ENCODE measurements around the gene ASMT. TPM values are rescaled to one million over a fixed set of nuclear protein-coding genes. Genes with fewer than 3 reads are reported as not detected.

Gene ASMT
- total RNA-seq, 1 experiment from 2014 or later: not detected

- ATAC-seq: no peak
- Histone ChIP-seq H3K79me2 (ENCODE audit: insufficient read depth, low read length) (no peaks in the 10 kb centered on the region), H3K9me2 (ENCODE audit: insufficient read depth) (no peaks in the 10 kb centered on the region), H3K36me3 (ENCODE audit: control insufficient read depth in 1 of 2, insufficient read depth in 2 of 2, low read length in 2 of 2) (no peaks in the 10 kb centered on the region), H3K9me3 (ENCODE audit: control insufficient read depth in 1 of 2, insufficient read depth in 1 of 2, low read depth in 1 of 2, low read length in 2 of 2) (no peaks in the 10 kb centered on the region), H3K27ac (ENCODE audit: low read depth, low read length) (no peak overlapping the region), H3K9ac (ENCODE audit: low read length) (no peak overlapping the region), H2AFZ (ENCODE audit: low read depth, low read length, poor library complexity, severe bottlenecking) (no peak overlapping the region), H3K4me1 (ENCODE audit: control insufficient read depth in 1 of 2, insufficient read depth in 2 of 2, low read length in 2 of 2) (no peaks in the 10 kb centered on the region), H3K27me3 (ENCODE audit: insufficient read depth, low read length) (no peaks in the 10 kb centered on the region), H3K4me2 (ENCODE audit: low read length) (no peak overlapping the region), H3K4me3 (replicated peaks in 1 of 2; ENCODE audit: low read depth in 1 of 2, low read length in 2 of 2) (no peak overlapping the region), H4K20me1 (ENCODE audit: insufficient read depth) (no peaks in the 10 kb centered on the region)
- CTCF ChIA-PET: no interaction called here
- intact Hi-C loops (cut with micrococcal nuclease): no loop called here
- no peak for DNase-seq (ENCODE audit: low read depth, low spot score)
- POLR2A ChIA-PET: no interaction called here
- TF ChIP-seq CBX3 (IDR thresholded peaks at IDR 0.05; ENCODE audit: low read depth) (no peak), EZH2 (IDR thresholded peaks at IDR 0.05) (no peak), FOSL1 (IDR thresholded peaks at IDR 0.05; ENCODE audit: low read depth) (no peak), ZNF274 (IDR thresholded peaks at IDR 0.05; ENCODE audit: low read depth, low read length) (no peak), JUND (IDR thresholded peaks at IDR 0.05) (no peak), POLR2A (IDR thresholded peaks at IDR 0.05; ENCODE audit: borderline replicate concordance, extremely low read depth, insufficient read depth, insufficient read length) (no peak), YY1 (IDR thresholded peaks at IDR 0.05; ENCODE audit: extremely low read depth, insufficient replicate concordance, low read depth, low read length) (no peak), EZH2phosphoT487 (IDR thresholded peaks at IDR 0.05; ENCODE audit: borderline replicate concordance) (no peak), CEBPB (IDR thresholded peaks at IDR 0.05; ENCODE audit: low read depth) (no peak), SP1 (IDR thresholded peaks at IDR 0.05; ENCODE audit: low read depth) (no peak), SRF (IDR thresholded peaks at IDR 0.05; ENCODE audit: low read depth) (no peak)
- TF ChIP-seq, protein P1, sequence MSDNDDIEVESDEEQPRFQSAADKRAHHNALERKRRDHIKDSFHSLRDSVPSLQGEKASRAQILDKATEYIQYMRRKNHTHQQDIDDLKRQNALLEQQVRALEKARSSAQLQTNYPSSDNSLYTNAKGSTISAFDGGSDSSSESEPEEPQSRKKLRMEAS (IDR thresholded peaks at IDR 0.05): no peak
- TF ChIP-seq, protein P2, sequence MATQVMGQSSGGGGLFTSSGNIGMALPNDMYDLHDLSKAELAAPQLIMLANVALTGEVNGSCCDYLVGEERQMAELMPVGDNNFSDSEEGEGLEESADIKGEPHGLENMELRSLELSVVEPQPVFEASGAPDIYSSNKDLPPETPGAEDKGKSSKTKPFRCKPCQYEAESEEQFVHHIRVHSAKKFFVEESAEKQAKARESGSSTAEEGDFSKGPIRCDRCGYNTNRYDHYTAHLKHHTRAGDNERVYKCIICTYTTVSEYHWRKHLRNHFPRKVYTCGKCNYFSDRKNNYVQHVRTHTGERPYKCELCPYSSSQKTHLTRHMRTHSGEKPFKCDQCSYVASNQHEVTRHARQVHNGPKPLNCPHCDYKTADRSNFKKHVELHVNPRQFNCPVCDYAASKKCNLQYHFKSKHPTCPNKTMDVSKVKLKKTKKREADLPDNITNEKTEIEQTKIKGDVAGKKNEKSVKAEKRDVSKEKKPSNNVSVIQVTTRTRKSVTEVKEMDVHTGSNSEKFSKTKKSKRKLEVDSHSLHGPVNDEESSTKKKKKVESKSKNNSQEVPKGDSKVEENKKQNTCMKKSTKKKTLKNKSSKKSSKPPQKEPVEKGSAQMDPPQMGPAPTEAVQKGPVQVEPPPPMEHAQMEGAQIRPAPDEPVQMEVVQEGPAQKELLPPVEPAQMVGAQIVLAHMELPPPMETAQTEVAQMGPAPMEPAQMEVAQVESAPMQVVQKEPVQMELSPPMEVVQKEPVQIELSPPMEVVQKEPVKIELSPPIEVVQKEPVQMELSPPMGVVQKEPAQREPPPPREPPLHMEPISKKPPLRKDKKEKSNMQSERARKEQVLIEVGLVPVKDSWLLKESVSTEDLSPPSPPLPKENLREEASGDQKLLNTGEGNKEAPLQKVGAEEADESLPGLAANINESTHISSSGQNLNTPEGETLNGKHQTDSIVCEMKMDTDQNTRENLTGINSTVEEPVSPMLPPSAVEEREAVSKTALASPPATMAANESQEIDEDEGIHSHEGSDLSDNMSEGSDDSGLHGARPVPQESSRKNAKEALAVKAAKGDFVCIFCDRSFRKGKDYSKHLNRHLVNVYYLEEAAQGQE (IDR thresholded peaks at IDR 0.05; ENCODE audit: low read depth): no peak
- TF ChIP-seq, protein P3, sequence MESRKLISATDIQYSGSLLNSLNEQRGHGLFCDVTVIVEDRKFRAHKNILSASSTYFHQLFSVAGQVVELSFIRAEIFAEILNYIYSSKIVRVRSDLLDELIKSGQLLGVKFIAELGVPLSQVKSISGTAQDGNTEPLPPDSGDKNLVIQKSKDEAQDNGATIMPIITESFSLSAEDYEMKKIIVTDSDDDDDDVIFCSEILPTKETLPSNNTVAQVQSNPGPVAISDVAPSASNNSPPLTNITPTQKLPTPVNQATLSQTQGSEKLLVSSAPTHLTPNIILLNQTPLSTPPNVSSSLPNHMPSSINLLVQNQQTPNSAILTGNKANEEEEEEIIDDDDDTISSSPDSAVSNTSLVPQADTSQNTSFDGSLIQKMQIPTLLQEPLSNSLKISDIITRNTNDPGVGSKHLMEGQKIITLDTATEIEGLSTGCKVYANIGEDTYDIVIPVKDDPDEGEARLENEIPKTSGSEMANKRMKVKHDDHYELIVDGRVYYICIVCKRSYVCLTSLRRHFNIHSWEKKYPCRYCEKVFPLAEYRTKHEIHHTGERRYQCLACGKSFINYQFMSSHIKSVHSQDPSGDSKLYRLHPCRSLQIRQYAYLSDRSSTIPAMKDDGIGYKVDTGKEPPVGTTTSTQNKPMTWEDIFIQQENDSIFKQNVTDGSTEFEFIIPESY (IDR thresholded peaks at IDR 0.05; ENCODE audit: extremely low read depth, insufficient replicate concordance, low read length): no peak
- no TSS peak for BruUV-seq (replicated peaks)
- RAD21 ChIA-PET (ENCODE audit: low non-redundant PET in 1 of 2, low total read pairs in 2 of 2, uncharacterized antibody in 2 of 2, unreplicated experiment in 2 of 2): no interaction called here
Measured at GRCh38 chrX:1667566-1667965, 52.7 kb downstream of the ASMT start.
